ENCODE results near the gene PACS2.
"Not testable (repeated sequence)": the region's sequence is repeated elsewhere in the genome, so short reads cannot be mapped to it uniquely, and the experiment has no call there.

The PACS2 gene

DNA sequence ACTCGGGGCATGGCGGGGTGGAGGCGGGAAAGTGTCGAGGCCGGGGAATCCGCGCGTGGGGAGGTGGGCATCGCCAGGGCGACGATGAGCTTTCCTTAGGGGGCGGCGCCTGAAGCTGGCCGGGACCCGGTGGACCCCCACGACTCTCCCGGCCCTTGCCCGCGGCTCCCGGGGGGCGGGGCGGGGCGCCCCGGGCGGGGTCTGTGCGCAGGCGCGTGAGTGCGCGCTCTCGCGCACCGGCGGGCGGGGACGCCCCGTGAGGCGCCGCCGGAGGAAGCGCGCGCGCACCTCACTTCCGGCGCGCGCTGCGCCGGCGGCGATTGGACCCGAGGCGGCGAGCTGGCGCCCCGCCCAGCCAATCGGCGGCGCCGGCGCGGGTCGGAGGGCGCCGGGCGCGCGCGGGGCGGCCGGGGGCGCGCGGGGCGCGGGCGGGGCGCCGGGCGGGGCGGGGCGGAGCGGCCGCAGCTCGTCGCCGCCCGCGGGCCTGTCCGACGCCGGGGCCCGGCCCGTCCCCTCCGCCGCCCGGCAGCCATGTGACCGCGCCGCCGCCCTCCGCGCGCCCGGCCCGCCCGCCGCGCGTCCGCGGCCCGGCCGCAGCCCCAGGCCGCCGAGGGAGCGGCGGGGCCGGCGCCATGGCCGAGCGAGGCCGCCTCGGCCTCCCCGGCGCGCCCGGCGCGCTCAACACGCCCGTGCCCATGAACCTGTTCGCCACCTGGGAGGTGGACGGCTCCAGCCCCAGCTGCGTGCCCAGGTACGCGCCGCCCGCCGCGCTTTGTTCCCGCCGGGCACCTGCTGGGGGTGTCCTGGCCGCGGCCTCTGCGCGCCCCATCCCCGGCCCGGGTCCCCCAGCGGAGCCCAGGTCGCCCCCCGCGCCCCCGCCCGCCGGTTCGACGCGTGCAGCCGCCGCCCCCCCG lies at the start of gene PACS2:
PACS2 (plus strand) TSS at position 462 of the 914 bp plus-strand sequence; CDS start at position 633, 171 bp downstream.
- peak in 2 of 3 donors; percentile 50 to 55 for DNase-seq (ENCODE audit: low read depth in 3 of 3)

DNA sequence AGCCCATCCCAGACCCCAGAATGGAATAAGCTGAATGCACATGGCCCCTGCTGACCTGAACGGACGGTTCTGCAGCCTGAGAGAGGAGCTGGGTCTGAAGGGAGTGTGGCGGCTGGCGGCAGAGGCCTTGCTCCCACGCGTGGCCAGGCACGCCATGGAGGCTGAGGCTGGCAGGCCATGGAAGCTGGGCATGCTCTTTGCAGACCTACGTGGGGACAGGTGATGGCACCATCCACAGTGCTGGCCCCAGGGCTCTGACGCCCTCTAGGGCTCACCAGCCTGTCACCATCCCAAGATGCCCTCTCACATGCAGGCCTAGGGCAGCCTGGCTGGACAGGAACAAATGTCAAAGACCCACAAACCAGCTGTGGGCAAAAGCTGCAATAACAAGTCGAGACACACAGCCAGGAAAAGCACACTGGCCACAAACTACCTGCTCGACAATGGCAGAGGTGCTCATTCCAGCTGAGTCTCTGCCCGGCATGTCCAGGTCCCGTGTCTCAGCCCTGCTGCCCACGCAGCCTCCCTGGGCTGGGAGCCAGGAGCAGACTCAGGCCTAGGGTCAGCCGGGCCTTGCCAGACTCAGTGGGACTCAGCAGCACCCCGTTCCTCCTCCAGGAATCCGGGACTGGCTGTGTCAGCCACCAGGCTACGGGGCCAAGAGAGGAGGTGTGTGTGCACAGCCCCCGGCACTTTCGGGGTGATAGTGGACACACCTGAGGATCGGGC lies 46.6 kb upstream of the PACS2 start:
- no peak for DNase-seq (ENCODE audit: low read depth in 3 of 3)

DNA sequence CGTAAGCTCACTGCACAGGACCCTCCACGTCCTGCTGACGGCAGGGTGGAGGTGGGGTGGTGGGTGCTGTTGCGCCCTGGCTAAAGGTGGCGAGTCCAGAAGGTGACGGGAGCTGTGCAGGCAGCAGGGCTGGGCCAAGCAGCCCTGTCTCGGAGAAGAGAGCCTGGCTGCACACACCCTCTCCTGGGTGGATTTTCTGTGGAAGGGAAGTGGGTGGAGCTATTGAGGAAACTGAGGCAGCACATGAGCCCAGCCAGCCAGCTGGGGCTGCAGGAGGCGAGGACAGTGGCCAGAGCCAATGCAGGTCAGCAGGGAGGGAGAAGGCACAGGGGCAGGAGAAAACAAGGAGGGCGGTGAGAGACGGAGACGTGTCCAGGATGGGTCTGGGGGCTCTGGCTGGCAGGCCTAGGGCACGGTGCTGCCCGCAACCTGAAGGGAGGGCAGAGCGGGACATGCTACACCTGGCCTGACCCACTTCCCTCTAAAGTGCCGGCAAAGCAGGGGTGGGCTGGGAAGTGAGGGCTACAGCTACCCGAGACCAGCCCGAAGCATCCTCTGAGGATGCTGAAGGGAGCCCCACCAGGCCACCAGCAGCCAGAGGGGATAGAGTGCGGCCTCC lies 45.7 kb upstream of the PACS2 start:
- no peak for DNase-seq (ENCODE audit: low read depth in 3 of 3)

DNA sequence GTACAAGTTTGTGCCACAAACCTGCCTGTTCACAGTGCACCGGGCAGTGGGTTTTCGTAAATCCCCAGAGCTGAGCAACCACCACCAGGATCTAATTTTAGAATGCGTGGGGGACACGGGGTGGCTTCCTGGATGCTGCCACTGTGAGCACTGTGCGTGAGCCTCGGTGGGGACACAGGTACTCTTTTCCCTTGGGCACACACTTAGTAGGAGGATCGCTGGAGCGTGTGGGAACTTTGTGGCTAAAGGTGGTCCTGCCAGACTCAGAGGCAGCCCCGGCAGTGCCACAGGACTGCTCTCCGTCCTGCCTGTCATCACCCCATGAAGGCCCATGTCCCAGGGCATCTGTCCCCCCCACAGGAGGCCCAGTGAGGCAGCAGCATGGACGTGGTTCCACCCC lies 45.1 kb upstream of the PACS2 start:
- no peak for DNase-seq (ENCODE audit: low read depth in 3 of 3)

DNA sequence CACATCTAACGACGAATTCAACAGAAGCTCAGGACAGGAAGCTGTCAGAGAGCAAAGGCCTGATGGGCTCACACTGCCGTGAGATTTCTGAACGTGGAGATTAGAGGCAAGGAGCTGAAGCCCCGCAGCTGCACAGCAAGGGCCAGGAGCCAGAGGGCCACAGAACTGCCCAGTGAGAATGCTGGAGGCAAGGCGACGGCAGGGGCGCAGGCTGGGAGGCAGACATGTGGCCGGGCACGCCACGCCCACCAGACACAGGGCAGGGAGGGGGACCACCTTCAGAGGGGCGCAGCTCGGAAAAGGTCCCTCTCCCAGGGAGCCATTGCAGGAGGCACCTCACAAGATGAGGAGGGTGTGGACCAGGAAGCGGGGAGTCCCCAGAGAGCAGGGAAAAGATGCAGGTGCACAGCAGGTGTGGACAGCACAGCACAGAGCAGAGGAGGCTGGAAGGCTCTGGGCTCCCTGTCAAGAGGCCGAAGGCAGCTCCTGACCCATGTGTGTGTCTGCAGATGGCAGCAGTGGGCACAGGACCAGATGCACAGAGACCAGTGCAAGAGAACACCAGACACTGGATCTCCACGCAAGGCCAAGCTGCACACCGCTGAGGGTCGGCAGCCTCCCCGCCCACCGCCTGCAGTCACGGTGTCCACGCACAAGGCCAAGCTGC lies 43.2 kb upstream of the PACS2 start:
- no peak for DNase-seq (ENCODE audit: low read depth in 3 of 3)

DNA sequence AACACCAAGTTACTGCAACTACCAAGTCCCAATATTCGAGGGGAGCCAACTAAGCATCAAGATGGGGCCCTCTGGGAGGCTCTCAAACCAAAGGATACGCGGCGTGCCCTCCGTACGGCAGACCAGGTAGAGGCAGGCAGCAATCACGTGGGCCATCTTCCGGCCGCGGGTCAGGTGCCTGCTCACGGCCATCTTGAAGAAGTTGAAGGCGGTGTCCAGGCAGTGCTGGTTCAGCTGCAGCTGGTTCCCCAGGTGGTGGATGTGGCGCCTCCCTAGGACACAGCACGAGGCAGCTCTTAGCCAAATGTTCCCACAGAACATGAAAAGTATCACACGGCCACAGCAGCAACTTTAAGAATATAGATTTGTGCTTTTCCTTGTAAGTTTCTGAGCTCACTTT lies 41.9 kb upstream of the PACS2 start:
- no peak for DNase-seq (ENCODE audit: low read depth in 3 of 3)

DNA sequence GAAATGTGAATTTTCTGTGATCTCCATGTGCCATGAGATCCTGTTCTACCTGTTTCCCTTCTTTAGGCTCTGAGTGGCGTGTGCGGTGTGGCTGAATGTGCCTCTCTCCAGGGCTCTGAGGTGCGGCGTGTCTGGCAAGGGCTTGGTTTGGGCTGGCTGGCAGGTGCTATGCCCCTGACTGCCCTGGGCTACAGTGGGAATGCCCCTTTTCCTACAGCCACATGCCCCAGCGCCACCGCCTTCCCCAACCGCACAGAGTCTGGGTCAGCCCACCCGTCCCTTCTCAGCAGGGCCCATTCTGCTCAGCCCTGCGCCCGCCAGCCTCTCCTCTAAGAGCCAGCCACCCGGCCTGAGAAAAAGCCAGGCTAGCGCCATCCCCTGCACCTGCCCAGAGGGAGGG lies 41.5 kb upstream of the PACS2 start:
- no peak for DNase-seq (ENCODE audit: low read depth in 3 of 3)

DNA sequence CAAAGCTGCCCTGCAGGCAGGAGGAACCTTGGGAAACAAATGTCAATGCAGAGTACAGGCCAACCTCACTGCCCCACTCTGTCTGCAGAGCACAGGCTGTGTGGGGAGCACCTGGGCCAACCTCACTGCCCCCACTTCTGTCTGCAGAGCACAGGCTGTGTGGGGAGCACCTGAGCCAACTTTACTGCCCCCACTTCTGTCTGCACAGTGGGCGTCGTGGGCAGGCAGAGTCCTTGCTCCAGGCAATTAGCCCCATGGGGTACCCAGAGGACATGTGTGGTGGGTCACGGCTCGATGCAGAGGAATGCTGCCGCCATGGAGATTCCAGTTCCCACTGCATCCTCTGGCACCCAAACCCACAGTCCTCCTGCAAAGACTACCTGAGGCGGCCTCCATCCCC lies 39.9 kb upstream of the PACS2 start:
- no peak for DNase-seq (ENCODE audit: low read depth in 3 of 3)

DNA sequence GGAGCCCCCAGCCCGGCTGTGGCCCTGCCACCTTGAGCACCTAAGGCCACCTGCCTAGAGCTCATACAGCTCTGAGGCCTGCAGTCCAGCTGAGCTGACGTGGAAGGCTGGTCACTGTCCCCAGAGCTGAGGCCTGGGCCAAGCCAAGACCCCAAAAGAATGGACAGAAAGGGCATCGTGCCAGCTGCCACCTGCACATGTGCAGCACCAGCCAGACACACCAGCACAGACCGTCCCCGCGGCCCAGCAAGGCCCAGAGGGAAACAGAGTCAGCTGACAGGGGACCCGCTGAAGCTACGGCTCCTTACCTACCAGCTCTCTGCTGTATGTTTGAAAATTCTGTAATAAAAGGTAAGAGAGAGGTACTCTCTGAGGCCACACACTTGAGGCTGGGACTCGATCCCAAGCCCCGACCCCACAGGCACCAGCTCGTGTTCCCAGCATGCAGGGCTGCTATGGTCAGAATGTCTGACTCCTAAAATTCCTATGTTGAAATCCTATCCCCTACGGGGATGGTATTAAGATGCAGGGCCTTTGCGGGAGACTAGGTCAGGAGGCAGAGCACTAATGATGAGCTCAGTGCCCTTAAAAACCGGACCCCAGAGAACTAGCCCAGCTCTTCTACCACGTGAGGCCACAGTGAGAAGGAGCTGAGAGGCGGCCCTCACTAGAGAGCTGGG lies 39.1 kb upstream of the PACS2 start:
- DNase-seq (ENCODE audit: low read depth in 3 of 3) = no peak

DNA sequence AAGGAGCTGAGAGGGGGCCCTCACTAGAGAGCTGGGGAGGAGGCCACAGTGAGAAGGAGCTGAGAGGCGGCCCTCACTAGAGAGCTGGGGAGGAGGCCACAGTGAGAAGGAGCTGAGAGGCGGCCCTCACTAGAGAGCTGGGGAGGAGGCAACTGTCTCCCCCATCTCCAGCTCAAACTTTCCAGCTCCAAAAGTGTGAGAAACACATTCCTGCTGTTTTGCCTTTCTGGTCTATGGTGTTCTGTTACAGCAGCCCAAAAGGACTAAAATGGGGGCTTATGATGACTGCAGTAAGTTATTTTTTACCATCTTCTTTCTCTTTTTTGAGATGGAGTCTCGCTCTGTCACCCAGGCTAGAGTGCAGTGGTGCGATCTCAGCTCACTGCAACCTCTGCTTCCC lies 37.1 kb upstream of the PACS2 start:
- not testable (repeated sequence) for DNase-seq (ENCODE audit: low read depth in 3 of 3)

DNA sequence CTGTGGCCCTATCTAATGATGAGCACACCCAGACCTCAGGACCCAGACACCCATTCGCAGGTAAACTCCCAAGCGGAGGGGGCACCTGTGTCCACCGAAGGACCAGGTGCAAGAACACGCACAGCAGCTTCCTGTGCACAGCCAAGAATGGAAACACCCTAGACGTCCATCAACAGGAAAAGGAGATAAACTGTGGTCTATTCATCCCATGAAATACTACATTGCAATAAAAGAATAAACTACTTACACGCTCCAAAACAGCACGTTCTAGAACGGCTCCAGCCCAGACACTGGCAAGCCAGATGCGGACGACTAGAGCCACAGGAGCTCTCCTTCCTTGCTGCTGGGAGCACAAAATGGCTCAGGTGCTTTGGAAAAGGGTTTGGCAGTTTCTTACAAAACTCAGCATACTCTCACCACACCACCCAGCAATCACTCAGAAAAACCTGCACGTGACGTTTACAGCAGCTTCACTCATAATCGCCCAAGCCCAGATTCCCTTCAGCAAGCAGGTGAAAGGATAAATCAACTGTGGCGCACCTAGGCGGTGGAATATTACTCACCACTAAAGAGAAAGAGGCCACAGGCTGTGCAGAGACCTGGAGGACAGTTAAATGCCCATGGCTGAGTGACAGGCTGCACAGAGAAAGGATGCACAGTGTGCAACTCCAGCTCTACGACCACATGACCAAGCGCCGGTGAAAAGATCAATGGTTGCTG lies 34.7 kb upstream of the PACS2 start:
- no peak for DNase-seq (ENCODE audit: low read depth in 3 of 3)

DNA sequence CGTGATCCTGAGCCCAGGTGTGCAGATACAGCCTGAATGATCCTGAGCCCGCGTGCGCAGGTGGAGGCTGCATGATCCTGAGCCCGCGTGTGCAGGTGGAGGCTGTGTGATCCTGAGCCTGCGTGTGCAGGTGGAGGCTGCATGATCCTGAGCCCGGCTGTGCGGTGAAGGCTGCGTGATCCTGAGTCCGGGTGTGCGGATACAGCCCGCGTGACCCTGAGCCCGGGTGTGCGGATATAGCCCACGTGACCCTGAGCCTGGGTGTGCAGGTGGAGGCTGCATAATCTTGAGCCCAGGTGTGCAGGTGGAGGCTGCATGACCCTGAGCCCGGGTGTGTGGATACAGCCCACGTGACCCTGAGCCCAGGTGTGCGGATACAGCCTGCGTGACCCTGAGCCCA lies 34.0 kb upstream of the PACS2 start:
- no peak for DNase-seq (ENCODE audit: low read depth in 3 of 3)

DNA sequence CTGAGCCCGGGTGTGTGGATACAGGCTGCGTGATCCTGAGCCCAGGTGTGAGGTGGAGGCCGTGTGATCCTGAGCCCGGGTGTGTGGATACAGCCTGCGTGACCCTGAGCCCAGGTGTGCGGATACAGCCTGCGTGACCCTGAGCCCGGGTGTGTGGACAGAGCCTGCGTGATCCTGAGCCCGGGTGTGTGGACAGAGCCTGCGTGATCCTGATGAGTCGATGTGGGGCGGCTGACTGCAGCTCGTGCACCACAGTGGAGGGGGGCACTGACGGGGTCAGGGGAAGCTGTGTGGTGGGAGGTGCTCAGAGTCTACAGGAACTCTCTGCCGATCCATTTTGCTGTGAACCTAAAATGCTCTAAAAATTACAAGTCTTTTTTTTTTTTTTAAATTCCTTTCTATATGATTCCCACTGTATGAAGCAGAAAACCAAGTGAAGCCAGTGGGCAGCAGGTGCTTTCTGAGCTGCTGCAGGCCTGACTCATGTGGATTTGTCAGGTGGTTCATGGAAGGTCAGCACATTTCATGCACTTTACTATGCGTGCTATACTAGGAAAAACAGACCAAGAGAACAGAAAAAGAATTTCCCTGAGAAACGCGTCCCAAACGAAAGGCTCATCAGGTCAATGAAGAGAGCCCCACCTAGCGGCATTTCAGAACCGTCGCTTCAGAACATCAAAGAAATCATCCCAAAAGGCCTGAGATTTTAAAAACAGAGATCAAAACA lies 33.0 kb upstream of the PACS2 start:
- DNase-seq (ENCODE audit: low read depth in 3 of 3) = no peak

DNA sequence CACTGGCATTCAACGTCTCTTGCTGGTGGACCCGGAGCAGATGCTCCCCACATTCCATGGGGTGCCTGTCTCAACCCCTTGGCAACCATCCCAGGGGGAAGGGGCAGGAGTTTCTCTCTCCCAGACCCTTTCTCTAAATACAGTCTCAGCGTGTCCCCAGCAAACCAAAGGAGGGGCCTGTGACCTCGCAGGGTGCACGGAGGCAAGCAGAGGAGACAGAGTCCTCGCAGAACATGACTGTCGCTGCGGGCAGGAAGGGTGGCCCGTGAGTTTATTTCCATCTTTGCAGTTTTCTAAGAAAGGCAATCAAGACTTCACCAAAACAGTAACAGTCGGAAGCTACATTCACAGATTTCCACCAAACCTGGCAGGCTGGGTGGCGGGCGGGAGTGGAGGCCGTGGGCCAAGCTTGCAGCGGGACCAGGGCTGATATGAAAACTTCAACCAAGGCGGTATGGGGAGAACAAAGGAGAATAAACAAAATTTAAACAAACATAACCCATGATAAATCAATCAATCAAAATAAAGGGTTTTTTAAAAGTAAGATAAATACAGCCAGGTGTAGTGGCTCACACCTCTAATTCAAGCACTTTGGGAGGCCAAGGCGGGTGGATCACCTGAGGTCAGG lies 32.3 kb upstream of the PACS2 start:
- DNase-seq (ENCODE audit: low read depth in 3 of 3) = no peak

DNA sequence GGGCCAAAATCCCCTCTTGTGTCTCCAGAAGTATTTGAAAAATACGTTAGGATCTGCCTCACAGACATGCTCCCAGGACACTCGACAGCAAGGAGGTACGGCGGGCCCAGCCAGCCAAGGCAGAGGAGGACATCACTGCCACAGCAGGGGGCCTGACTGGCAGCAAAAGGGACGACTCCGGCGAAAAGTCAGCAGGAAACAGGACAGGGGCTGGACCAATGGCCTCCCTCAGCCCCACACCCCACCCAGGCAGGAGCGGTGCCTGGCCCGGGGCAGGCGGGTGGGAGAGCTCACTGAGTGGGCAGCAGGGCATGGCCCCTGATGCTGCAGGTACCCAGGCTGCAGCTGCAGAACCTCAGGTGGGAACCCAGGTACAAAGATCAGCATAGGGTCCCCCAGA lies 31.5 kb upstream of the PACS2 start:
- DNase-seq (ENCODE audit: low read depth in 3 of 3) = no peak

DNA sequence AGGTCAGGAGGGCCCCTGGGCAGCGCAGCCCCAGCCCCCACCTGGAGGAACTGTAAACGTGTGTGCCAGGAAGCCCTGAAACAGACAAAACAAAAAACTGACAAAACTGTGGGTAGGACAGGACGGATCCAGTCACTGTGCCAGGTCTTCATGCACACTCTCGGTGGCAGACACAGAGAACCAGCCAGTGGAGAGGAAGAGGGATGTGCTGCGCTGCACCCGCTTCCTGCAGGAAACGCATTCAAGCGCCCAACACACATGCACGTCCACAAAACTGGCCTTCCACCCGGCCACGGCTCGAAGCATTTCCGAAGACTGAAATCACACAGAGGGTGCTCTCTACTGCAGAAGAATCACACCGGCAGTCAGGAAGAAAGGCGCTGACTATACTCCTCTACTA lies 30.6 kb upstream of the PACS2 start:
- DNase-seq (ENCODE audit: low read depth in 3 of 3) = no peak

DNA sequence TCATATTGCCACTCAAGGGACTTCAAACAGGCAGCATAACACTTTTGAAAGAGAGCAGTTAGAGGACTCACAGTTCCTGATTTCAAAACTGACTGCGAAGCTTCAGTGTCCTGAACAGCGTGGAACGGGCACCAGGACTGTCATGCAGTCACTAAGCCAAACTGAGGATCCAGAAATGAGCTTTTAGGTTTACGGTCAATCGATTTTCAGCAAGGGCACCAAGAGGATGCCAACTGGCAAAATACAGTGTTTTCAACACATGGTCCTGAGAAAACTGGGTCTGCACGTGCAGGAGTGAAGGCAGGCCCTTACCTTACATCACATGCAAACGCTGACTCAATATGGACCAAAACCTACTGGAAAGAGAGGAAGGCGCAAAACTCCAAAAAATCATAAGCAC lies 29.4 kb upstream of the PACS2 start:
- no peak for DNase-seq (ENCODE audit: low read depth in 3 of 3)

DNA sequence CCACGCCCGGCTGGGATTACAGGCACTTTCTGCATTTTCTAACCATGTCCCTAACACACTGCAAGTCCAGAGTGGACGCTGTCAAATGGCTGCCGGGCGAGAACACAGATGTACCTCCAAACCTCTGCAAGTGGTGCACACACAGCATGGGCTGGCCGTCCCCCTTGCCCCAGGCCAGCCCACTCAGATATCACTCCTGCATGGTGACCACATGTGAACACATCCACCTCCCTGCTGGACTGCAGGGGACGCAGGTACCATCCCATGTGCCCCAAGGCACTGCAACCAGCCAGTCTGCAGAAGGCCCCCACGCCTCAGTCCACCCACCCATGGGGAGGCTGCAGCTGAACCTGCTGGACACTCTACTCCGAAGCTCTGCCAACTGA lies 27.8 kb upstream of the PACS2 start:
- DNase-seq (ENCODE audit: low read depth in 3 of 3) = no peak

DNA sequence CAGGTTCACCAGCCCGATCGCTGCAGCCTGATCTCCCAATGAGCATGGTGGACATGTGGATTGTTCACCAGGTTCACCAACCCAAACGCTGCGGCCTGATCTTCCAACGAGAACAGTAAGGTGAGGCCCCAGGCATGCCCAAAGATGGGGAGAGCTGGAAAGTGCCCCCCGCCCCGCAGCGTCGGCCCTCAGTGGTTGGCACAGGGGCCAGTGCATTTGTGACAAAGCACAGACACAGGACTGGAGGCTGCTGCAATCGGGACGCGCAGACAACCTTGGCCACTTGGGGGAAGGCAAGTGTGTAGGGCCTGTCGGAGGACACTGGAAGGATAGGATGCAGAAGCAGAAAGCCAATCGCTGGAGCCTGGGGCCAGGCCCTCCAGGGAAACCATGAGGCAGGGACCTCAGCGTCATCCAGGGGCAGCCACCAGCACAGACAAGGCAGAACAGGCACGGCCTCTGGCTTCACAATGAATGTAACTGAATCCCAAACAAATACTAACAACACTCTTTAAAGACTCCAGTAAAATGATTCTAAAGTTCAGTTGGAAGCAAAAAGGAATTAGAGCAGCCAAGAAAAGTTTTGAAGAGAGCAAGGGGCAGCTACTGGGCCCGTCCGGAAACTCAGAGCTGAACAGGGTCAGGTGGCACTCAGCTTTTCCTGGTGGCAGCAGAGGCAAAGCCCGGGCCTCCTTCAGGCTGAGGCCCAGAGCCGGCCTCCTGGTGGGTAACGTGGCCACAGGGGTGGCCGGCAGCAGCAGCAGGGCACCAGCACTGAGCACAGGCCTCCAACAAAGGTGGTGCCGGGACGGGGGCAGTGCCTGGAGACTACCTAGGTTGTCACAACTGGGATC lies 27.1 kb upstream of the PACS2 start:
- DNase-seq (ENCODE audit: low read depth in 3 of 3) = no peak

Data from stimulated activated CD4-positive, alpha-beta T cell treated with anti-CD3 and anti-CD28 coated beads, TNF-alpha, amount 100 ng/mL, for 48 hours (primary cell).